ACC112 (cell line): ENCODE data around the gene SPECC1L.
"Not testable (repeated sequence)": the region's sequence is repeated elsewhere in the genome, so short reads cannot be mapped to it uniquely, and the experiment has no call there.

Source experiments
- H2AFZ ChIP-seq: fragments of 200-600 bp; sonication (generic); one replicate; pipeline ENCODE4 v1.6.0; 2017; ENCODE audit warnings: antibody characterized with exemption, low read length; ENCODE audit not compliant: unreplicated experiment
- H3K27ac ChIP-seq: fragments of 200-600 bp; sonication (generic); 2 replicates; pipeline ENCODE4 v1.5.1; 2014; ENCODE audit warnings: low read depth, mild to moderate bottlenecking, antibody characterized with exemption, low read length, moderate library complexity
- H3K27me3 ChIP-seq: fragments of 200-600 bp; sonication (generic); 2 replicates; pipeline ENCODE4 v1.6.1; 2014; ENCODE audit warnings: mild to moderate bottlenecking, antibody characterized with exemption, low read length, moderate library complexity, mixed read lengths; ENCODE audit not compliant: insufficient read depth
- H3K36me3 ChIP-seq: fragments of 200-600 bp; sonication (generic); 2 replicates; pipeline ENCODE4 v1.6.1; 2016; ENCODE audit warnings: mild to moderate bottlenecking, antibody characterized with exemption, low read length, moderate library complexity, mixed read lengths; ENCODE audit not compliant: insufficient read depth
- H3K4me1 ChIP-seq: fragments of 200-600 bp; sonication (generic); one replicate; pipeline ENCODE4 v1.6.1; 2016; ENCODE audit warnings: low read length, mixed read lengths; ENCODE audit not compliant: insufficient read depth, unreplicated experiment, control insufficient read depth
- H3K4me3 ChIP-seq: fragments of 200-600 bp; sonication (generic); 2 replicates; pipeline ENCODE4 v1.5.1; 2014; ENCODE audit warnings: mild to moderate bottlenecking, low read depth, low read length
- H3K79me2 ChIP-seq: fragments of 200-600 bp; sonication (generic); one replicate; pipeline ENCODE4 v1.6.0; 2016; ENCODE audit warnings: low read length; ENCODE audit not compliant: control insufficient read depth, unreplicated experiment, insufficient read depth

Gene SPECC1L

DNA sequence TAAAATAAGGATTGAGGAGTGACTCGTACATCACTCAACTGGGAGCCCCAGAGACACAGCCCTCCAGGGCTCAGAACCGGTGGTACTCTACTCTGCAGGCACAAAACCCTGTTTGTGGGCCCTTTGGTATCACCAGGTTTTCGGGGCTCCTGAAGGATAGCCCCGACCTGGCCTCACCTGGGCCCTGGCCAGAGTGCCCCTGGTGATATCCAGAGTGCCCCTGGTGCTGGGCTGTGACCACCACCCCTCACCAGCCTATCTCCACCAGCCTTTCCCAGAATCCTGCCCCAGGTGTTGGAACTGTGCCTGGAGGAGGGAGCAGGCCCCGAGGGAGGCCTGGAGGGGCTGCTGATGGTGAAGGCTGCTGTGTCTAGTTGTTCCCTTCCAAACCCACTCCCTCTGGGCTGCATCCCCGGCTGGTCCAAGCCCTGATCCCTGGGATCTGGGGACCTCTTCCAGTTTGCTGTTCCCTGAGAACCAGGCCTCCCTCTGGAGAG, 23.6 kb upstream of the SPECC1L start:
- Histone ChIP-seq H3K79me2 (peaks cover 20% of the 10 kb centered on the region), H2AFZ (no peak overlapping the region), H3K27me3 (no peaks in the 10 kb centered on the region), H3K27ac (peak overlapping the region; percentile 99), H3K4me1 (peaks cover 21% of the 10 kb centered on the region), H3K4me3 (peak overlapping the region; percentile 47; the same call in 1 of the 2 replicates), H3K36me3 (no peaks in the 10 kb centered on the region)

DNA sequence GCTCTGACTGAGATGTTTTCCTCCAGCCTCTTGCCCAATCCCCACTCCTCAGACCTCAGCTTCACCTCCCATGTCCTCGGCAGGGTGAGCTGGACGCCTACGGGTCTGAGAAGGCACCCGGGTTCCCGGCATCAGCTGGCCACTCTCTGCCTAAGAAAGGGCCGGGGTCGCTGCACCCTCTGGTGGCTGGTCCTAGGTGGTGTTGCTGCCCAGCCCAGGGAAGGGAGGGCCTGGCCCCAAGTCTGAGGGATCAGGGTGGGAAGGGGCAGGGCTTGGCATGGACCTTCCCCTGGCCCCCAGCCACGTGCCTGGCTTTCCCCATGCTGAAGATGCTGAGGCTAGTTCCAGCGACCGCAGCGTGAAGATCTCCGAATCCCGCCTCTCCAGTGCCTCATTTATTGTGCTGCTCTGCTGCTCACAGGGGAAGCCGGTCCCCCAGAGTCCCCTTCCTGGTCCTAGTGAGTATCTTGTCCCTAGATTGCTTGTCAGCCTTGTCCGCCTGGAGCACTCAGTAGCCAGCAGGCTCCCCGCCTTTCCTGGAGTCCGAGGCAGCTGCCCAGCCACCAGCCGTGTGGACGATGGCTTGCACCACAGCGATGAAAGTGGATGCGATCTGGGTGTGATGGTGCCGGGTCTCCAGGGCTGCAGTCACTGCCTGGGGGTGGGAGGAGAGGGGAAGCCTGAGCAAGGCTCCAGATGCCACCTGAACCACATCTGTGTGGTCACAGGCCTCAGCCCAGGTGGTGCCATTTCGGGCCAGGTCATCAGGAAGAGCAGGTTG, 22.9 kb upstream of the SPECC1L start:
- Histone ChIP-seq H3K27me3 (no peaks in the 10 kb centered on the region), H3K79me2 (peaks cover 13% of the 10 kb centered on the region), H3K36me3 (no peaks in the 10 kb centered on the region), H3K4me1 (peaks cover 15% of the 10 kb centered on the region), H3K27ac (peak overlapping the region; percentile 99), H2AFZ (no peak overlapping the region), H3K4me3 (peak overlapping the region; percentile 70)

DNA sequence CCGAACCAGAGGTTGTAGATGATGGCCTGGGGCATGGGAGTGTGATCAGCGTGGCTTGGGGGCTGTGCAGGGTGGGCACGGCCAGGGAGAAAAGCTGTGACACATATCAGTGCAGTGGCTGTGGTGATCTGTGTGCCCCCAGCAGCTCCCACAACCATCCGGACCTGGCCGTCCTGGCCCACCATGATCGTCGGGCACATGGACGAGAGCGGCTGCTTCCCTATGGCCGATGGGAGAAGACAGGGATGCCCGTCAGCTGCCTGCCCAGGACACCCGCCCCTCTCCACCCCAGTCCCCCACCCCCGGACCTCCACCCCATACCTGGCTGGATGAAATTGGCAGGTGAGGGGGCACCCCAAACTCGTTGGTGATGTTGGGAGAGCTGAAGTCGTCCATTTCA, 22.0 kb upstream of the SPECC1L start:
- H3K27me3 ChIP-seq, H3K4me3 ChIP-seq, H3K36me3 ChIP-seq, H3K79me2 ChIP-seq, H3K27ac ChIP-seq, H2AFZ ChIP-seq: not testable (repeated sequence)
- H3K4me1 ChIP-seq: peaks cover 11% of the 10 kb centered on the region

DNA sequence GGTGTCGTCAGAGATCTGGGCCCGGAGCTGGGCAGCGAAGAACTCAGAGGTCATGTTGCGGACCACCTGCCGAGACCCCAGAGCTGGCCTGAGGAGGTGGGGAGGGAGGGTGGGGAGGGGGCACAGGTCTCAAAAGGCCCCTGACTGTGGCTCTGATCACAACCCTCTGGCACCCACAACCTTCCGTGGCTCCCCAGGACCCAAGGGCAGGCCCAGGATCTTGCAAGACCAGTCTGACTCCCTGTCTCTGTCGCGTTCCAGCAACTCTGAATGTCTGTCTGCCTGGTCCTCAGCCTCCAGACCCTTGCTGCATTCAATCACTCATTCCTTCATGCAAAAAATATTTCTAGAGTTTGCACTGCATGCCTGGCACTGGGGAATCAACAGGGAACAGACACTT, 21.2 kb upstream of the SPECC1L start:
- H3K4me1 ChIP-seq: peaks cover 11% of the 10 kb centered on the region

DNA sequence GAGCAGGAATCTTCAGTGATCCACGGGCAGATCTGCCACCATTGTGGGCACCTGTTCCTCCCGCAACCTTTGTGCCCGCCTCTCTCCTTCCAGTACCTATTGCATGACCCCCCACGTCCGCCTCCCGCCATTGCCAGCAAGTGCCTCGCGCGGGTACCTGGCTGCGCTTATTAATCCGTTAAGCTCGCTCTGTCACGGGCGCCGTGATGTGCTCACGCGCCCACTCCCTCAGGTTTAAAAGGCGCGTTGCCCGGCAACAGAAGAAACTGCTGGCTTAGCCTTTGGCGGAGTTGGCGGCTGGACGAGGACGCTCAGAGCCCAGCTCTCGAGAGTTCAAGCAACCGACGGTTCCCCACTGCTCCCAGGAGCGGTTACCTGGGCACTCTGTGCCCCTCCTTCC, 19.3 kb upstream of the SPECC1L start:
- H3K4me3 ChIP-seq, H3K79me2 ChIP-seq, H3K27me3 ChIP-seq, H2AFZ ChIP-seq, H3K36me3 ChIP-seq, H3K27ac ChIP-seq: not testable (repeated sequence)
- H3K4me1 ChIP-seq: peaks cover 11% of the 10 kb centered on the region

More for the DNA sequence above, 21.2 kb upstream of the SPECC1L start:
- H3K27ac ChIP-seq, H3K36me3 ChIP-seq, H3K4me3 ChIP-seq, H3K27me3 ChIP-seq, H2AFZ ChIP-seq, H3K79me2 ChIP-seq: not testable (repeated sequence)

DNA sequence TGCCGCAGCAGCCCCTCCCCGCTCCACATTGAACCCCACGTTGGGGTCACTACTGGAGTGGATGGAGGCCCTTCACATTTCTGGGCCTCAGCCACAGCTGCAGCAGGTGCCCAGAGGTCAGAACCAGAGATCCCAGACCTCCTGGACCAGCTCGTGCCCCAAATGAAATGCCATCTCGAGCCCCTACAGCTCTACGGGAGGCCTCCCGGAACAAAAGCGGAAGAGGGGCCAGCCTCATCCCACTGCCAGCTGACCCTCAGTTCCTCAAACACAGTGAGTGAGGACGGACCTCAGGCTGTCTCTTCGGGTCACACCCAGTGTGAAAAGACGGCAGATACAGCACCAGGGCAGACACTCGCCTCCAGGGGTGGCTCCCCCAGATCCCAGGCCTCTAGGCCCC, 17.5 kb upstream of the SPECC1L start:
- H3K4me3 ChIP-seq, H3K79me2 ChIP-seq, H3K36me3 ChIP-seq, H3K27me3 ChIP-seq, H3K27ac ChIP-seq, H2AFZ ChIP-seq, H3K4me1 ChIP-seq: not testable (repeated sequence)

DNA sequence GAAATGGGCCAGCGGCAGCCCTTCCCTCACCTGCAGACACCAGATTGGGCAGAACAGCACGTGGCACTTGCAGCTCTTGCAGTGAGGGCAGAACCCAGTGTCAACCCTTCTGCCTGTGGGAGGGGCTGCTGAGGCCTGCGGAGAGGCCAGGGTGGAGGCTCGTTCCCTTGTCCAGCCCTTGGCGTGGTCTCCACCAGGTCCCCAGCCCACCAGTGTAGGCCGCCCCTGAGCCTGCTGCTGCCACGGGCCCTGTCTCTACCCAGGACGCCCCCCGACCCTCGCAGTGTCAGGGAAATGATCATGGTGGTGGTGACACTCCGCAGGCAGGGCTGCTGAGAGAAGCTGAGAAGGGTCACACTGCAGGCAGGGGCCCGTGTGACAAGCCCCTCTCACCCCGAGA, 14.5 kb upstream of the SPECC1L start:
- H3K36me3 ChIP-seq, H3K27ac ChIP-seq, H3K79me2 ChIP-seq, H2AFZ ChIP-seq, H3K4me1 ChIP-seq, H3K4me3 ChIP-seq, H3K27me3 ChIP-seq: not testable (repeated sequence)

DNA sequence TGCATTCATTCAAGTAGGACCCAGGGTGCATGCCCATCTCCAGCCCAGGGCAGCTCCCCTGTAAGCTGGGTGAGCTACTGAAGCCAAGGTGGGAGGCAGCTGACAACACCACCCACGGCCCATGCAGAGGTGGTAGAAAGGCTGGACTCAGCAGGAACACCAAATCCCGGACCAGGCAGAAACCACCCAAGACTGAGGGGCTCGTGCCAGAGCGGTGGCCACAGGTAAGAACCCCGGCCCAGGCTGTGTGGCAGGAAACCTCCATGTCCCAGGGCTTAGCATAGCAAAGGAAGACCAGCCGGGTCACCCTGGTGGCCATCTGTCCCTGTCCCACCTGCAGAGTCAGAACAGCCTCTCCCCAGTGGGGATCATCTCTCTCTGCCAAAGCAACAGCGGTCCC, 13.9 kb upstream of the SPECC1L start:
- not testable (repeated sequence) for H3K27ac ChIP-seq, H3K4me1 ChIP-seq, H2AFZ ChIP-seq, H3K79me2 ChIP-seq, H3K27me3 ChIP-seq, H3K36me3 ChIP-seq, H3K4me3 ChIP-seq

DNA sequence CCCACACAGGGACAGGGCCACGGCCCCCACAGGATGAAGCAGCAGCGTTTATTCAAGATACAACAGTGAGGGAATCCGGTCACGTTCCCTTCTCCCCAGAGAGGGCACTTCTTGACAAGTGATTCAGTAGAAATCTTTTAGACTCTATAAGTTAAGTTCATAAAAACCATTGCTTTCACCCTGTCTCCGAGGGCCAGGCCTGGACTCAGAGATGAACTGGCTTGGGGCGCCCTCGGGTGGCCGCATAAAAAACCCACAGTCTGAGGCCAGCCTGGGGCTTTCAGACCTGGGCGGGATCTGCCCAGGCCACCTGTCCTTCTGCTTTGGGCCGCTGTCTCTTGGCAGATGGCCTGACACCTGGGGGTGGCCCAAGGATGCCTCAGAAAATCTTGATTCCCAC, 11.2 kb upstream of the SPECC1L start:
- not testable (repeated sequence) for H3K27me3 ChIP-seq, H3K36me3 ChIP-seq, H3K79me2 ChIP-seq, H3K4me3 ChIP-seq, H3K4me1 ChIP-seq, H2AFZ ChIP-seq
- peak overlapping the region; percentile 41; the same call in 1 of the 2 replicates for H3K27ac ChIP-seq

DNA sequence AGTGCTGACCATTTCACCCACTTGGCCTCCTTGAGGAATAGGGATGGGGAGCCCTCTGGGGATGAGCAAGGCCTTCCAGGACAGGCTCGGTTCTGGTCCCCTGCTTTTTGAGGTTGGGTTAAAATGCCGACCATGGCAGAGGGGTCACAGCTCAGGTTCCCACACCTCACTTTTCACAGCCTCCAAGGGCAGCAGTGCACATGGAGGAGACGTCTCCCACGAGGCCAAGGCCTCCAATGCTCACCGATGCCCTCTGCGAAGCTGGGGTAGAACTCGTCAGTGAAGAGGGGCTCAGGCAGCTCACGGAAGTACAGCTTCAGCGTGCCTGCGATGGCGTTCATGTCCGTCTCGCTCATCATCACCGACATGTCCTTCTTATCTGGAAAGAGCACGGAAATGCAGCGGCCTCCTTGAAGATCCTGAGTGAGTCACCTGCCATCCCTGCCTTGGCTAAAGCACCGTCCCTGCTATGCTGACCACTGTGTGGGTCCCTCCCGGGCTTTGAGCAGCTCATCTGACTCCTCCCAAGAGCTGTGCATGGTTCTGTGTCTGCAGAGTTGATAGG, 8.4 kb upstream of the SPECC1L start:
- H3K36me3 ChIP-seq, H3K4me3 ChIP-seq, H2AFZ ChIP-seq, H3K4me1 ChIP-seq, H3K27ac ChIP-seq, H3K27me3 ChIP-seq, H3K79me2 ChIP-seq: not testable (repeated sequence)

DNA sequence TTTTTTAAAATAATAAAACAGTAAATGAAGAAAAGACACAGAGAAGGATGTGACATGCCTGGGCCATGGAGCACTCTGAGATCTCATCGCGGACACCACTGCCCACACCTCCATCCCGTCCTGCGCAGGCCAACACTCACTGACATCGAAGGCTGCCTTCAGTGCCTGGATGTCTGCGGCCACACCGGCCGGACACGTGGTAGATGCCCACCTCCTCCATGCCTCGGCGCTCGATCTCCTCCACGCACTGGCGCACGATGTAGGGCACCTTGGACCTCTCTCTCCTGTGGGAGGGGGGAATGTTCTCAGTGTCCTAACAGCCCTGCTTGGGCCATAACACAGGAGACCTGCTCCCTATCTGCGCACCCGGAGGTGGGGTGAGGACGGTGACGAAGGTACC, 7.2 kb upstream of the SPECC1L start:
- H3K4me3 ChIP-seq, H2AFZ ChIP-seq, H3K79me2 ChIP-seq, H3K4me1 ChIP-seq, H3K27ac ChIP-seq, H3K27me3 ChIP-seq, H3K36me3 ChIP-seq: not testable (repeated sequence)
